Measurements from ENCODE around the gene PIP4K2A.

DNA sequence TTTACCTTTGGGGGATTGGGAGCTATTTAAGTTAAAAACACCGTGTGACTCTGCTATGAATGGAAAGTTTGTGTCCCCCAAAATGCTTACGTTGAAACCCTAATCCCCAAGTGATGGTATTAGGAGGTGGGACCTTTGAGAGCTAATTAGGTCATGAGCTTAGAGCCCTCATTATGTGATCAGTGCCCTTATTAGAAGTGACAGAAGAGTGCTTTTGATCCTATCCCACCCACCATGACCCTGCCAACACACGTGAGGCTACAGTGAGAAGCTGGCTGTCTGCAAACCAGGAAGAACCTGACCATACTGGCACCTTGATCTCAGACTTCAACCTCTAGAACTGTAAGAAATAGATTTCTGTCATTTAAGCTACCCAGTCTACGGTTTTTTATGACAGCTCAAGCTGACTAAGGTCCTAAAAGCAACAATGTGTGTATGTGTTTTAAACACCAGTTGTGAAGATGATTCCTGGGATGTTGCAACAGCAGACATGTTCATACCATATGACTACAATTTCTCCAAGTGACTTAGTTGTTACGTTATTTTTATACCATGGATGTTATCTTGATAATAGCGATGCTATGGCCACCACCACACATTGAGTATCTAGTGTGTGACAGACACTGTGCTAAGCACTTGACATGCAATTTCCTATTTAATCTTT, 124.4 kb downstream of the PIP4K2A start:
- TF ChIP-seq, protein P1, sequence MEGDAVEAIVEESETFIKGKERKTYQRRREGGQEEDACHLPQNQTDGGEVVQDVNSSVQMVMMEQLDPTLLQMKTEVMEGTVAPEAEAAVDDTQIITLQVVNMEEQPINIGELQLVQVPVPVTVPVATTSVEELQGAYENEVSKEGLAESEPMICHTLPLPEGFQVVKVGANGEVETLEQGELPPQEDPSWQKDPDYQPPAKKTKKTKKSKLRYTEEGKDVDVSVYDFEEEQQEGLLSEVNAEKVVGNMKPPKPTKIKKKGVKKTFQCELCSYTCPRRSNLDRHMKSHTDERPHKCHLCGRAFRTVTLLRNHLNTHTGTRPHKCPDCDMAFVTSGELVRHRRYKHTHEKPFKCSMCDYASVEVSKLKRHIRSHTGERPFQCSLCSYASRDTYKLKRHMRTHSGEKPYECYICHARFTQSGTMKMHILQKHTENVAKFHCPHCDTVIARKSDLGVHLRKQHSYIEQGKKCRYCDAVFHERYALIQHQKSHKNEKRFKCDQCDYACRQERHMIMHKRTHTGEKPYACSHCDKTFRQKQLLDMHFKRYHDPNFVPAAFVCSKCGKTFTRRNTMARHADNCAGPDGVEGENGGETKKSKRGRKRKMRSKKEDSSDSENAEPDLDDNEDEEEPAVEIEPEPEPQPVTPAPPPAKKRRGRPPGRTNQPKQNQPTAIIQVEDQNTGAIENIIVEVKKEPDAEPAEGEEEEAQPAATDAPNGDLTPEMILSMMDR (IDR thresholded peaks at IDR 0.05): no peak
- TF ChIP-seq POLR2A (IDR thresholded peaks at IDR 0.05) (no peak), EP300 (IDR thresholded peaks at IDR 0.05) (no peak)
